ENCODE measurements around the gene TFAP2D.

TFAP2D gene

GRCh38 chr6:50819904-50820868, 106.9 kb downstream of the TFAP2D start:
- no peak for DNase-seq

GRCh38 chr6:50820869-50821264, 107.5 kb downstream of the TFAP2D start:
- no peak for DNase-seq

GRCh38 chr6:50821441-50822077, 108.2 kb downstream of the TFAP2D start:
- no peak for DNase-seq

- no peak for DNase-seq
These were observed 108.8 kb downstream of the TFAP2D start for GRCh38 chr6:50822078-50822476.

Measured in NCI-H510A treated with DMSO at 0.1 percent for 48 hours (cell line).